HT-29 (cell line): Measurements from ENCODE around the gene ITPKB. TPM values are rescaled to one million over a fixed set of nuclear protein-coding genes. Genes with fewer than 3 reads are reported as not detected.
"Not testable (repeated sequence)": the region's sequence is repeated elsewhere in the genome, so short reads cannot be mapped to it uniquely, and the experiment has no call there.

ENCODE experiments used
- DNase-seq: peaks from one replicate; pipeline ENCODE4 v3.0.0-alpha.2; 2015; ENCODE audit warnings: low spot score
- total RNA-seq: library from RNA; depleted of rRNA; stranded (reverse); fragments of >200 nt; shearing (Covaris generic); gene quantifications from 2 replicates; pipeline ENCODE4 v1.2.3, GENCODE V29; 2014

ITPKB gene
- total RNA-seq, 1 experiment from 2014 or later: 2.9 TPM

- no peak for DNase-seq
These were observed 86.5 kb downstream of the ITPKB start for GRCh38 chr1:226652613-226653012.

DNA sequence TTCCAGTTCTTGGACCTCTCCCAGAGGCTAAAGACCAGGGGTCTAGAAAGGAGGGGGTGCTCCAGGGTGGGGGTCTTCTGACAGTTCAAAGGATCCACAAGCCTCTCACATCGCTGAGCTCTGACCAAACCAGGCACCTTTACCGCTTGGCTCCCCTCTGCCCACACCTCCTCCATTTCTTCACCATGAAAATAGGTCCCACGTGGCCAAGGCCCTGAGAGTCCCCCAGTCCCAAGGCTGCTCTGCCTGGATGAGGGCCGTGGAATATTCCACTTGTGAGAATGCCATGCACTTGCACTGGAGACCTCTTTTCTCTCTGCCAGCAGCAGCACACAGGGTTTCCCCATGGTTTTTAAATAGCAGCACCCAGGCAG, 87.4 kb downstream of the ITPKB start:
- no peak for DNase-seq

- DNase-seq: no peak
These were observed 87.9 kb downstream of the ITPKB start for GRCh38 chr1:226651041-226651731.

DNA sequence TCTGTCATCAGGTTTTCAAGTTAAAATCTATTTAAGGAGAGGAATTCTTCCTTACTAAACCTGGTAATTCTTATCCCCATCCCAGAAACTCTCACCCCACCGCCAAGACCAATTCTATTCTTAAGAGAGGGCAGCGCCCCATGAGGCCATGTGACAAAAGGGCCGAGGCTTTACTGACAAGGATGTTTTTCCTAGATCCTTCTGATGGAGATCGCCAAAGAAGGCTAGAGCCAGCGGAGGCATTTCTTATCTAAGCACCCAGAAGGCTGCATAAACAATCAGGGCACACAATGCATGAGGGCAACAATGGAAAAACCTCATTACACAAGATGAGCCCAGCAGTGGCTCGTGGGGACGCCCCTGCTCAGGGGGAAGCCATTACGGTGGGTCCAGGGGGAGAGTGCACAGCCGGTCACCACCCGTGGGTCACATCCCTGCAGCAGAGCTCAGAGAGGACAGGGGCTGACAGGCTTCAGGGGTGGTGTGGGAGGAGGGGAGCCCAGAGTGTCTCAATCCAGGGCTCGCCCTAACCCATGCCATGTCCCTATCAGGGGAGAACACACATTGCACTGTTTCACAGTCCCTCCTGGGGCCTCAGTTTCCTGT, 88.7 kb downstream of the ITPKB start:
- DNase-seq: no peak

DNA sequence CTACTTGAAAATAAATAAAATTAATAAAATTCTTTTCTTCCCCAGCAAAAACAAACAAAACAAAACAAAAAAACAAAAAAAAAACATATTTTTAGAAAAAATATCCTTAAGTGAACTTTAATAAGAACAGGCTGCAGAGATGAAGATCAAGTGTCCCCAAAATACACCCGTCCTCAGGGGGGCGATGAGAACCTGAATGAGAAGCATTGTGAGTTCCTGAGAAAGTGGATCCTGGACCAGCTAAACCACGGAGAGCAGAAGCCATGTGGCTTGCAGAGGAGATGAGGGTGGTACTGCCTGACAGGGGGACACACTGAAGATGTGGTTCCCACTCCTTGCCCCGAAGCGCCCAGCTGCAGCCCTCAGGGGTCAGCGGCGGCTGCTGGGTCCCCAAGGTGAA, 89.3 kb downstream of the ITPKB start:
- DNase-seq: peak; percentile 9

- no peak for DNase-seq
These were observed 89.8 kb downstream of the ITPKB start for GRCh38 chr1:226649244-226649643.

DNA sequence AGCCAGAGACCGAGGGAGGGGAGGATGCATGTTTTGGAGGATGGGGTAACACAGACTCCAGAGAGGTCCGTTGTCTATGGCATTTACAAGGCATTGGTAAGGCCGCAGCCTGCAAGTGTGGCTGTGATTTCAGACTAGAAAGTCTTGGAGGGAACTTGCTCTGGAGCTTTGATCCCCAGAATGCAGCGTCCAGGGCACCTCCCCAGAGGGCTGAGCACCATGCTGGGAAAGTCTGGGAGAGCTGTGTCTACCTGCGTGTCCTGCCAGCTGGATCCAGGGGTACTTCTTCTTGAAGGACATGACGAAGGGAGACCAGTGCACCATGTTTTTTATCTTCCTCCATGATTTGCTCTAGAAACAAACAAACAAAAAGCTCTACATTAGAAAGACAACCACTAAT, 90.7 kb downstream of the ITPKB start:
- no peak for DNase-seq

- DNase-seq: no peak
These were observed 91.4 kb downstream of the ITPKB start for GRCh38 chr1:226647719-226648118.

- DNase-seq: no peak
These were observed 92.1 kb downstream of the ITPKB start for GRCh38 chr1:226646870-226647449.

GRCh38 chr1:226646026-226646869, 92.8 kb downstream of the ITPKB start:
- no peak for DNase-seq

GRCh38 chr1:226645279-226645976, 93.7 kb downstream of the ITPKB start:
- no peak for DNase-seq

DNA sequence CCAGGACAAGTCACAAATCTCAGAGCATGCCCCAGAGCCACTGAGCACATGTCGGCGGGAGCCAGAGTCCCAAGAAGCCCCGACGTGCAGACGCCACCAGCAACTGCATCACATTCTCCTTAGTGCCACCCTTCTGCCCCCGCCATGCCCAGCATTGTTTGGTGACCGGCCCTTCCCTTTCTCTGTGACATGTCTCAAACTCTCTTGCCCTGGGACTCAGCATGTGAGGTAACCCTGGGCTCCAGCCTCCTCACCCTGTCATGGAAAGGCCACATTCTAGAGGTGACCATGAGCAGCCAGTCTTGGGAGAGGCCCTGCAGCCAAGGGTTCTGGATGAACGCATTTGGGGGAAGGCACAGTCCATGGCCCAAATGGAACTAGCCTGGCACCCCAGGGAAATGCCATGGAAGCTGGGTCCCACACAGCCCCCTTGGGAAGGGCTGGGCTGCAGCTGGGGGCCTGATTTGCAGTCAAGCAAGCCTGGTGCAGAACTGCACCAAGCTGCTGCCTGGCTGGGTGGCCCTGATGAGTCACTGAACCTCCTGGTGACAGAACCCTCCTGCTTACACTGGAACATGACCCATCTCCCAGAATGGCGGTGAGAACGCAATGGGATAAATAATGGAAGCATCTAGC, 94.4 kb downstream of the ITPKB start:
- DNase-seq: no peak

- DNase-seq: no peak
These were observed 95.2 kb downstream of the ITPKB start for GRCh38 chr1:226643611-226644540.

- peak; percentile 26 for DNase-seq
These were observed 95.9 kb downstream of the ITPKB start for GRCh38 chr1:226643177-226643576.

DNA sequence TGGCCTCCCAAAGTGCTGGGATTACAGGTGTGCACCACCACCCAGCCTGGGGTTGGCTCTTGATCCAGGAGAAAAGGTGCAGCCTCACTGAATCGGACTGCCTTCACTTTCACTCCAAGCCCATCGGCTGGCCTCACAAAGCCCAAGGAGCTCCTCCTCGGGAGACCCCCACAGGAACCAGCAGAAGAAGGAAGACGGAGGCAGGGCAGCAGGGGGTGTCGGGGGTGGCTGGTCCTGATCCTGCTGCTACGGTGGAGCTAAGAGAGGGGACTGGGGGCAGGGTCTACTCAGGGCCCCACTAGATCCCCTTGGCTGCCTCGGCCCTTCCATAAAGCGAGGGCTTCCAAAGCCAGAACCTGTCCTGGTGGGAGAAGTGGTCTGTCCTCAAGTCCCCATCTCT, 96.7 kb downstream of the ITPKB start:
- no peak for DNase-seq

DNA sequence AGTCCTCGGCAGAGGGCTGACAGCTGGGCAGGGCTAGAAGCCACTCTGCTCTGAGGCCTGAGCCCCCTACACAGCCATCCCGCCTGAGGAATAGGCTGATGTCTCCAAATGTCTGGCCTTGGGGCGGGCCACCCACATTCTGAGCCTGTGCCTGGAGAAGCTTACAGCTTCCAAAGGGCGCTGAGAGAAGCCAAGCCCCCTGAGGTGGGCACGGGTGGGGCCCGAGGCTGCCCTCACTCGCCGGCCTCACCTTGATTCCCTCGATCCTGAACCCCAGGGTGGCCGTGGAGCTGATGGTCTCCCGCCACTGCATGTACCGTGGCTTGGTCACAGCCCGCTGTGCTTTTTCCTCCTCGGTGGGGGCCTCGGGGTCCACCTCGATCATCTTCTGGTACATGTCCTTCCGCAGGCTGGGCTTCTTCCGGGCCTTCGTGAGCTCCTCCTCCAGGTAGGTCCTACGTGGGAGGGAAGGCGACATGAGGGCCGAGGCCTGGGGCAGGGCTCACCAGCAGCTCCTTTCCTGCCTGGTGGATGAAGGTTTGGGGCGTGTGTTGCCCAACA, 97.3 kb downstream of the ITPKB start:
- no peak for DNase-seq

GRCh38 chr1:226640321-226641136, 98.6 kb downstream of the ITPKB start:
- DNase-seq: no peak

GRCh38 chr1:226639631-226640061, 99.4 kb downstream of the ITPKB start:
- no peak for DNase-seq

DNA sequence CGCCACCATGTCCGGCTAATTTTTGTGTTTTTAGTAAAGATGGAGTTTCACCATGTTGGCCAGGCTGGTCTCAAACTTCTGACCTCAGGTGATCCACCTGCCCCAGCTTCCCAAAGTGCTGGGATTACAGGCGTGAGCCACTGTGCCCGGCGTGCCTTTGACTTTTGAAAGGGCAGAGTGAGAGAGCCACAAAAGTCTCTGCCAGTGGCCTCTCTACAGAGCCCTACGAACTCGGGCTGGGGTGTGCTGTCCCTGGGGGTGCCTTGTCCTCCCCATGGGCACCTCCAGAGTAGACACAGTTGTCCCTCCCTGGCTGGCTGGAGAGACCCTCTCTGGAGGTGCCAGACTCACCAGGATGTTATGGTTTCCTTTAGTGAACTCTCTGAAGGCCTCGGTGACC, 99.9 kb downstream of the ITPKB start:
- not testable (repeated sequence) for DNase-seq
